ENCODE measurements around the gene RAB17. TPM values are rescaled to one million over a fixed set of nuclear protein-coding genes. Genes with fewer than 3 reads are reported as not detected.

RAB17 gene
- total RNA-seq, 2 experiments from 2014 or later: 0.14 to 0.69 TPM

DNA sequence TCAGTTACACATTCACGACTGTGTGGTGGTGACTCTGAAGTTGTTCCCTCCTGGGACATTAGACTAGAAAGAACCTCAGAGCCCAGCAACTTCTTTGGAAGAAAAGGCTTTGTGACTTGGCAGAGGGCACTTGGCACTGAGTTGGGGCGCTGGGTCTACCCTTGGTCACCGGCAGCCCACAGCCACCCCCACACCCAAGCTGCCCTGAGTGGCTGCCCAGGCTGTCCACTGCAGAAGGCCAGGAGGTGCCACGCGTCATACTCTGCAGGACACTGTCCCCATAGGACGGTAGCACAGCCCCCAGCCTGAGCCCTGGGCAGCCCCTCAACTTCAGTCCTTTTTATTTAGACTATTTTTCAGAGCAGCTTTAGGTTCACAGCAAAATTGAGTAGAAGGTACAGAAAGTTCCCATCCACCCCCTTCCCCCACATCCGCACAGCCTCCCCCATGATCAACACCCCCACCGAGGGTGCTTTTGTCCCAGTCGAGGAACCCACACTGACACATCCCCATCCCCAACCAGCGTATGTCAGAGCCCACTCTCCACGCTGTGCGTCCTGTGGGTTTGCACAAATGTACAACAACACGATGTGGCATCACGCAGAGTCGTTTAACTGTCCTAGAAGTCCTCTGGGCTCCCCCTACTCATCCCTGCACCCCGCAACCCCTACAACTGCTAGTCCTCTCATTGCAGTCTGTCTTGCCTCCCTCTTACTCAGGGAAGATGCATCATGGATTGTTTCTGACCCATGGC, 23.1 kb downstream of the RAB17 start:
- H3K9me3 Mint-ChIP-seq: no peaks in the 10 kb centered on the region
- H3K27me3 Mint-ChIP-seq: peaks cover 6% of the 10 kb centered on the region
- ChIA-PET POLR2A (no interaction called here), CTCF (interaction anchor here (1.5 to 2.4 kb wide), 2 partner anchors 14 to 55 kb away, joined by 3 to 13 read pairs; no protein-coding TSS in a partner anchor)
- ATAC-seq: no peak
- H3K27ac Mint-ChIP-seq: no peak overlapping the region
- no peak overlapping the region for H3K4me3 Mint-ChIP-seq
- H3K4me1 Mint-ChIP-seq (ENCODE audit: low read depth): peaks cover 6% of the 10 kb centered on the region
- intact Hi-C loops (cut with micrococcal nuclease): loop anchor here (5.0 kb wide), 1 partner anchor 35 kb away; no protein-coding TSS in a partner anchor
- TF ChIP-seq, protein P1, sequence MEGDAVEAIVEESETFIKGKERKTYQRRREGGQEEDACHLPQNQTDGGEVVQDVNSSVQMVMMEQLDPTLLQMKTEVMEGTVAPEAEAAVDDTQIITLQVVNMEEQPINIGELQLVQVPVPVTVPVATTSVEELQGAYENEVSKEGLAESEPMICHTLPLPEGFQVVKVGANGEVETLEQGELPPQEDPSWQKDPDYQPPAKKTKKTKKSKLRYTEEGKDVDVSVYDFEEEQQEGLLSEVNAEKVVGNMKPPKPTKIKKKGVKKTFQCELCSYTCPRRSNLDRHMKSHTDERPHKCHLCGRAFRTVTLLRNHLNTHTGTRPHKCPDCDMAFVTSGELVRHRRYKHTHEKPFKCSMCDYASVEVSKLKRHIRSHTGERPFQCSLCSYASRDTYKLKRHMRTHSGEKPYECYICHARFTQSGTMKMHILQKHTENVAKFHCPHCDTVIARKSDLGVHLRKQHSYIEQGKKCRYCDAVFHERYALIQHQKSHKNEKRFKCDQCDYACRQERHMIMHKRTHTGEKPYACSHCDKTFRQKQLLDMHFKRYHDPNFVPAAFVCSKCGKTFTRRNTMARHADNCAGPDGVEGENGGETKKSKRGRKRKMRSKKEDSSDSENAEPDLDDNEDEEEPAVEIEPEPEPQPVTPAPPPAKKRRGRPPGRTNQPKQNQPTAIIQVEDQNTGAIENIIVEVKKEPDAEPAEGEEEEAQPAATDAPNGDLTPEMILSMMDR (IDR thresholded peaks at IDR 0.05): no peak
- no peaks in the 10 kb centered on the region for H3K36me3 Mint-ChIP-seq (ENCODE audit: low read depth)
- no peak for DNase-seq

DNA sequence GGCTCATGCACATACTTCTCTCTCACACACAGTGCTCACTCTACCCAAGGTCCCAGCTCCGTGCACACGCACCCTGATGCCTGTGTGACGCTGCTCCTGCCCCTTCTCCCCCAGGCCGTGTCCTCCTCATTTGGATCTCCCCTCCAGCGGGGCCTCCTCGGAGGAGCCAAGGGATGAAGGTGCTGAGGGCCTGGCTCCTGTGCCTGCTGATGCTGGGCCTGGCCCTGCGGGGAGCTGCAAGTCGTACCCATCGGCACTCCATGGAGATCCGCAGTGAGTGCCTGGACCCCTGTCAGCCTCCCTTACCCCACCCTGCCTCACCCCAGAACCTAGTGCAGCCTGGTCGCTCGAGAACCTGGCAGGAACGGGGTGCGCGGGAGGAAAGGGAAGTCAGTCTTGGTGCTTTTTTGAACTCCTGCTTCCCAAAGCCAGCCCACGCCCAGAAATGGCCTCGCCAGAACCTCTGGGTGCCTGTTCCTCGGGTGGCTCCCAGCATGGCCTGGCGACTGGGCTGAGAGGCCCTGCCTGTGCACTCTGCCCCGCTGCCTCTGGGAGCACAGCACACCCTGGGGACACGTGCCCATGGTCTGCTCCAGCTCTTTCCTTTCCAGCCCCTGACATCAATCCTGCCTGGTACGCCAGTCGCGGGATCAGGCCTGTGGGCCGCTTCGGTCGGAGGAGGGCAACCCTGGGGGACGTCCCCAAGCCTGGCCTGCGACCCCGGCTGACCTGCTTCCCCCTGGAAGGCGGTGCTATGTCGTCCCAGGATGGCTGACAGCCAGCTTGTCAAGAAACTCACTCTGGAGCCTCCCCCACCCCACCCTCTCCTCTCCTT, 23.9 kb downstream of the RAB17 start, which contains the start of gene PRLH:
Gene PRLH (plus strand): TSS at position 174 of the 835 bp plus-strand sequence. CDS start 0 bp downstream, at position 174.
- POLR2A ChIA-PET: no interaction called here
- intact Hi-C loops (cut with micrococcal nuclease): loop anchor here (5.0 kb wide), 1 partner anchor 34 kb away; no protein-coding TSS in a partner anchor
- TF ChIP-seq, protein P1 (IDR thresholded peaks at IDR 0.05): no peak
- DNase-seq (no peak), ATAC-seq (no peak)
- Mint-ChIP-seq H3K27ac (no peak within 1 kb of the TSS), H3K4me1 (ENCODE audit: low read depth) (no peaks in the 10 kb centered on the region), H3K36me3 (ENCODE audit: low read depth) (no peaks in the 10 kb centered on the region), H3K9me3 (no peaks in the 10 kb centered on the region), H3K27me3 (peaks cover 3% of the 10 kb centered on the region), H3K4me3 (no peak within 1 kb of the TSS)
- CTCF ChIA-PET: interaction anchor here (2.4 kb wide), 1 partner anchor 54 kb away, joined by 13 read pairs; no protein-coding TSS in a partner anchor

GRCh38 chr2:237565974-237566373, 24.6 kb downstream of the RAB17 start:
- no peaks in the 10 kb centered on the region for H3K9me3 Mint-ChIP-seq
- no peak overlapping the region for H3K4me3 Mint-ChIP-seq
- no peak for ATAC-seq
- H3K27ac Mint-ChIP-seq: no peak overlapping the region
- H3K4me1 Mint-ChIP-seq (ENCODE audit: low read depth): no peaks in the 10 kb centered on the region
- DNase-seq: no peak
- H3K36me3 Mint-ChIP-seq (ENCODE audit: low read depth): no peaks in the 10 kb centered on the region
- TF ChIP-seq, protein P1 (IDR thresholded peaks at IDR 0.05): no peak
- ChIA-PET POLR2A (no interaction called here), CTCF (interaction anchor here (2.4 kb wide), 1 partner anchor 53 kb away, joined by 13 read pairs; no protein-coding TSS in a partner anchor)
- peaks cover 3% of the 10 kb centered on the region for H3K27me3 Mint-ChIP-seq
- intact Hi-C loops (cut with micrococcal nuclease): loop anchor here (5.0 kb wide), 1 partner anchor 34 kb away; no protein-coding TSS in a partner anchor

- H3K27me3 Mint-ChIP-seq: peaks cover 4% of the 10 kb centered on the region
- ChIA-PET POLR2A (interaction anchor here (0.9 kb wide), 1 partner anchor 23 kb away, joined by 3 read pairs; no protein-coding TSS in a partner anchor), CTCF (no interaction called here)
- no peak overlapping the region for H3K27ac Mint-ChIP-seq
- H3K9me3 Mint-ChIP-seq: no peaks in the 10 kb centered on the region
- no peaks in the 10 kb centered on the region for H3K4me1 Mint-ChIP-seq (ENCODE audit: low read depth)
- ATAC-seq (no peak), DNase-seq (no peak)
- H3K4me3 Mint-ChIP-seq: no peak overlapping the region
- H3K36me3 Mint-ChIP-seq (ENCODE audit: low read depth): no peaks in the 10 kb centered on the region
- intact Hi-C loops (cut with micrococcal nuclease): loop anchor here (5.0 kb wide), 1 partner anchor 32 kb away; no protein-coding TSS in a partner anchor
- TF ChIP-seq, protein P1 (IDR thresholded peaks at IDR 0.05): no peak
These were observed 25.9 kb downstream of the RAB17 start for GRCh38 chr2:237564526-237565131.
